Skeletal muscle satellite cell (primary cell): Measurements from ENCODE around the gene CREB5.

Experiments used
- H3K27me3 ChIP-seq: 2 replicates; pipeline ENCODE4 v1.7.0; 2013; ENCODE audit warnings: low read length; ENCODE audit not compliant: control insufficient read depth, insufficient read depth
- H3K36me3 ChIP-seq: 2 replicates; pipeline ENCODE4 v1.7.0; 2013; ENCODE audit warnings: mild to moderate bottlenecking, control low read depth, low read length; ENCODE audit not compliant: insufficient read depth
- H3K4me1 ChIP-seq: 2 replicates; pipeline ENCODE4 v1.7.0; 2013; ENCODE audit warnings: low read length; ENCODE audit not compliant: control insufficient read depth, insufficient read depth
- H3K4me2 ChIP-seq: 2 replicates; pipeline ENCODE4 v1.7.0; 2013; ENCODE audit warnings: mild to moderate bottlenecking, low read length
- H3K4me3 ChIP-seq: 2 replicates; pipeline ENCODE4 v1.7.0; 2013; ENCODE audit warnings: low read length
- H3K9ac ChIP-seq: 2 replicates; pipeline ENCODE4 v1.7.0; 2013; ENCODE audit warnings: mild to moderate bottlenecking, low read depth, low read length, moderate library complexity
- H3K9me3 ChIP-seq: replicated peaks from 2 replicates; pipeline ENCODE4 v1.7.0; 2013; ENCODE audit warnings: mild to moderate bottlenecking, control low read depth, low read length

CREB5 gene

DNA sequence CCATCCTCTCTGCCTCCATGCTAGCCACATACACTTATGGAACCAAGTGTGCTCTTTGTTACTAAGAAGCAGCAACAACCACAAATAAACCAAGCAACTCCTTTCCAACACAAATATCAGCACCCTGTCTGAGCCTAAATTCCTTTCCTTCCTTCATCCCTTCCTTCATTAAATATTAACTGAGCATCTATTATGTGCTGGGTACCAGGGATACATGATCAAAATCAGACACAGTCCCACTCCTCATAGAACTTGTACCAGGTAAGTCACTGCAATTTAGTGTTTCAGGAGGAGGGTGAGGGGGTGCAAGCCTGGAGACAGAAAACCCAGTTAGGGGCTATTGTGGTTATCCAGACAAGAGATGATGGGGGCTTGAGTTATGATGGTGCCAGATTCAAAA, 10.8 kb downstream of the CREB5 start:
- H3K9ac ChIP-seq, result no peak overlapping the region
- H3K4me1 ChIP-seq, result peaks cover 10% of the 10 kb centered on the region
- H3K9me3 ChIP-seq, result no peaks in the 10 kb centered on the region
- H3K36me3 ChIP-seq, result no peaks in the 10 kb centered on the region
- H3K4me3 ChIP-seq, result no peak overlapping the region
- no peaks in the 10 kb centered on the region for H3K27me3 ChIP-seq
- no peak overlapping the region for H3K4me2 ChIP-seq

GRCh38 chr7:28423918-28424514, 11.7 kb downstream of the CREB5 start:
- no peak overlapping the region for H3K9ac ChIP-seq
- peaks cover 10% of the 10 kb centered on the region for H3K4me1 ChIP-seq
- H3K4me2 ChIP-seq, result no peak overlapping the region
- H3K27me3 ChIP-seq, result no peaks in the 10 kb centered on the region
- H3K36me3 ChIP-seq, result no peaks in the 10 kb centered on the region
- no peak overlapping the region for H3K4me3 ChIP-seq
- no peaks in the 10 kb centered on the region for H3K9me3 ChIP-seq

- Histone ChIP-seq H3K4me3 (no peak overlapping the region), H3K4me2 (no peak overlapping the region), H3K4me1 (no peaks in the 10 kb centered on the region), H3K9me3 (no peaks in the 10 kb centered on the region), H3K9ac (no peak overlapping the region), H3K36me3 (no peaks in the 10 kb centered on the region), H3K27me3 (no peaks in the 10 kb centered on the region)
These were observed 13.2 kb downstream of the CREB5 start for GRCh38 chr7:28425496-28425895.

GRCh38 chr7:28427236-28427635, 14.9 kb downstream of the CREB5 start:
- H3K27me3 ChIP-seq, result no peaks in the 10 kb centered on the region
- no peak overlapping the region for H3K4me2 ChIP-seq
- H3K4me3 ChIP-seq, result no peak overlapping the region
- no peaks in the 10 kb centered on the region for H3K36me3 ChIP-seq
- H3K9me3 ChIP-seq, result no peaks in the 10 kb centered on the region
- H3K4me1 ChIP-seq, result no peaks in the 10 kb centered on the region
- no peak overlapping the region for H3K9ac ChIP-seq

GRCh38 chr7:28430616-28431015, 18.3 kb downstream of the CREB5 start:
- Histone ChIP-seq H3K9ac (no peak overlapping the region), H3K27me3 (no peaks in the 10 kb centered on the region), H3K4me2 (no peak overlapping the region), H3K9me3 (no peaks in the 10 kb centered on the region), H3K36me3 (no peaks in the 10 kb centered on the region), H3K4me1 (no peaks in the 10 kb centered on the region), H3K4me3 (no peak overlapping the region)

- no peaks in the 10 kb centered on the region for H3K36me3 ChIP-seq
- no peaks in the 10 kb centered on the region for H3K9me3 ChIP-seq
- H3K27me3 ChIP-seq, result no peaks in the 10 kb centered on the region
- peaks cover 4% of the 10 kb centered on the region for H3K4me1 ChIP-seq
- no peak overlapping the region for H3K9ac ChIP-seq
- peak overlapping the region; percentile 27 for H3K4me2 ChIP-seq
- no peak overlapping the region for H3K4me3 ChIP-seq
These were observed 19.8 kb downstream of the CREB5 start for GRCh38 chr7:28432105-28432504.

DNA sequence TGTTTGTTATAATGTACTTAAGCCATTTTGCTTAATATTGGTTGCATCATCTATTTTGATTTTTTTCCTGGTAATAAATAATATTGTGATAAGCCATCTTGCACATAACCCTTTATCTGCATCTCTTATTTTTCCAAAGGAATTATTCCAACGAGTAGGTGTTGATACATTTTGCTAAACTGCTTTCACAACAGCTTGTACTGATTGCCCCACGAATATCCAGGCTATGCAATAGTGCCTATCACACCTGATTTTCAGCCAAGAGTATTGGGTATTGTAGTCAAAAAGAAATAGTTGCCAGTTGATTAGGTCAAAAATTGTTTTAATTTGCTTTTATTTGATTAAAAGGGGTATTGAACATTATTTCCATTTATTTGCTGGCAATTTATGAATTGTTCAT, 20.7 kb downstream of the CREB5 start:
- no peaks in the 10 kb centered on the region for H3K9me3 ChIP-seq
- H3K4me1 ChIP-seq, result peaks cover 4% of the 10 kb centered on the region
- no peaks in the 10 kb centered on the region for H3K36me3 ChIP-seq
- no peaks in the 10 kb centered on the region for H3K27me3 ChIP-seq
- H3K9ac ChIP-seq, result no peak overlapping the region
- no peak overlapping the region for H3K4me3 ChIP-seq
- H3K4me2 ChIP-seq, result no peak overlapping the region

GRCh38 chr7:28433699-28434219, 21.4 kb downstream of the CREB5 start:
- no peak overlapping the region for H3K4me3 ChIP-seq
- peaks cover 2% of the 10 kb centered on the region for H3K27me3 ChIP-seq

DNA sequence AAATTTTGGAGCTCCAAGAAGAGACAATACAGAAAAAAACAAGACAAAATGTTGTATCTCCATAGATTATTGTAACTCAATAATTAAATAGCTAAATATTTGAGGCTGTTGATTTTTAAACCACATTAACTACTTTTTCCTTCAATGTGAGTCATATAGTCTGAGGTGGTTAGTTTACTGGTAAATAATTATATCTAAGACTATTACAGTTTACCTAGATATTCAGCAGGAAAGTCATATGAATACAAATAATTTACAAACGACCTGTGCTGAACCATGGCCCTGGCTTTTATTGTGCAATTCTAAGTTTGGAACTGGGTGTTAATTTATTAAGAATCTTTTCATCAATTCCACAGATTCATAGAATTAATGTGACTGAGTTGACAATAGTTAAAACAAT, 22.2 kb downstream of the CREB5 start:
- peaks cover 9% of the 10 kb centered on the region for H3K27me3 ChIP-seq
- no peak overlapping the region for H3K4me2 ChIP-seq
- no peak overlapping the region for H3K9ac ChIP-seq
- peaks cover 4% of the 10 kb centered on the region for H3K4me1 ChIP-seq
- no peaks in the 10 kb centered on the region for H3K9me3 ChIP-seq
- no peak overlapping the region for H3K4me3 ChIP-seq
- H3K36me3 ChIP-seq, result no peaks in the 10 kb centered on the region

More at GRCh38 chr7:28433699-28434219, 21.4 kb downstream of the CREB5 start:
- Histone ChIP-seq H3K36me3 (no peaks in the 10 kb centered on the region), H3K9me3 (no peaks in the 10 kb centered on the region), H3K4me1 (peaks cover 4% of the 10 kb centered on the region), H3K4me2 (no peak overlapping the region), H3K9ac (no peak overlapping the region)

GRCh38 chr7:28435152-28435551, 22.8 kb downstream of the CREB5 start:
- H3K4me1 ChIP-seq, result peaks cover 4% of the 10 kb centered on the region
- no peak overlapping the region for H3K9ac ChIP-seq
- H3K27me3 ChIP-seq, result peaks cover 9% of the 10 kb centered on the region
- H3K4me2 ChIP-seq, result no peak overlapping the region
- H3K36me3 ChIP-seq, result no peaks in the 10 kb centered on the region
- no peaks in the 10 kb centered on the region for H3K9me3 ChIP-seq
- H3K4me3 ChIP-seq, result no peak overlapping the region

DNA sequence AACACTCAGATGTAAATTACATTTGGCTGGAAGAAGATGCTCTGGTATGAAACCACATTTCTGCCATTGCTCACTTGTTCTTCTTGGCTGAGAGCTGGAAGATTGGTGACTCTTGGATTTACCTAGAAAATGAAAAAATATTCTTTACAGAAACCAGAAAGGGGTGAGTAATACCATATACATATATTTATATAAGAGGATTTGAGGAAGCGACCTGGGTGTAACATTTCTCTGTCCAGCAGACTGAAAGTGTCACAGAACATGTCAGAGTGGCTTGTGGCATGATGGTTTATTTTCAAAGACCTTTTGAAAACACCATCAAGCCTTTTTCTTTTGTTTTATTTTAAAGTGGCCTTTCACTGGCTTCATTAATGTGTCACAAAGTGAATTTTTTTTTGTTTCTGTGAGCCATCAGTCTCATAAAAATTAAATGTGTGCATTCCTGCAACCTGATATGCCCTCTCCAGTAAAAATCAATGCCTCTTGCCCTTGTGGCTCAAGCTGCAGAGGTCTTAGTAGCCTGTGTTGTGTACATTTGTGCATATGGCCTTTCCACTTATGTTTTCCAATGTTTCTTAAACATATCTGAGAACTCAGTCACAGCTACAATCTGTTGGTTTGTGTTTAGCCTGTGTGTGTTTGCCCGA, 23.5 kb downstream of the CREB5 start:
- Histone ChIP-seq H3K27me3 (peaks cover 9% of the 10 kb centered on the region), H3K4me3 (no peak overlapping the region), H3K36me3 (no peaks in the 10 kb centered on the region), H3K4me1 (peaks cover 4% of the 10 kb centered on the region), H3K4me2 (no peak overlapping the region), H3K9me3 (no peaks in the 10 kb centered on the region), H3K9ac (no peak overlapping the region)

DNA sequence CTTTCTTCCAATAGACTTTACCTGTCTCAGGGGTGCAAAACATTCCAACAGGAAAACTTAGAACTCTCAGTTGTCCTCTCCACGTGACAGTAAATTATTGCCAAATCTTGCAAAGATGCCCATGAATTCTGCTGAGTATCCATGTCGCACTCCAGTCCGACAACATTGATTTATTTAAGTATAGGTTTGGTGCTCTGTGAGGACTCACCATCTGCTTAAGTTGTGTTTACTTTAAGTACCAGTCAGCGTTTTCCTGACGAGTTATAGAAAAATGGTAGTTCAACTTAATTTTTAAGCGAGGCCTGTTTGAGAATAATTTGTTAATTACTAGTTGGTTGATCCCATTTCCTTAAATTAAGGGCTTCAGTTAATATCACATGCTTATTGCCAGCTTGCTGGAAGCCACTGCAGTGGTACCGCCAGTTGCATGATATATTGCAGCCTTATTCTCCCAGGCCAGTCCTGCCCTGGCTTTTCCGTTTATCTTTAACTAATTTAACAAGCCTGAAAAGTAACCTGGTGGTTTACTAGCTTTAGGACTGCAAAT, 27.8 kb downstream of the CREB5 start:
- Histone ChIP-seq H3K9me3 (no peaks in the 10 kb centered on the region), H3K4me2 (no peak overlapping the region), H3K27me3 (peaks cover 9% of the 10 kb centered on the region), H3K4me3 (no peak overlapping the region), H3K9ac (no peak overlapping the region), H3K36me3 (no peaks in the 10 kb centered on the region), H3K4me1 (peaks cover 4% of the 10 kb centered on the region)
